IMR-90 (cell line): Measurements from ENCODE around the gene SRRD. TPM values are rescaled to one million over a fixed set of nuclear protein-coding genes. Genes with fewer than 3 reads are reported as not detected.

Experiments
- ATAC-seq: fragments of 200-7000 bp; cut with Tn5 transposase; 2 replicates; pipeline ENCODE4 v1.9.1; 2020; ENCODE audit warnings: low read depth, mild to moderate bottlenecking, moderate library complexity
- BruUV-seq: library from RNA; stranded (reverse); fragments of 400-500 nt; replicated peaks from 2 replicates; lab custom pipeline; 2021; lab: Mats Ljungman, UMichigan
- CTCF ChIA-PET: fragments of 300-600 bp; formaldehyde crosslinking; extraction: SDS; loops from one replicate; lab custom pipeline; 2021; ENCODE audit warnings: antibody characterized with exemption; lab: Yijun Ruan, JAX
- POLR2A ChIA-PET: fragments of 300-600 bp; sonication (Branson Sonifier 250); formaldehyde crosslinking; loops from one replicate; lab custom pipeline; 2022; ENCODE audit warnings: antibody characterized with exemption; ENCODE audit not compliant: unreplicated experiment; lab: Charles Lee
- DNase-seq: peaks from one replicate; pipeline ENCODE4 v3.0.0; 2013
- H2AFZ ChIP-seq: replicated peaks from 2 replicates; pipeline ENCODE3; 2013; ENCODE audit warnings: low read length, mild to moderate bottlenecking; ENCODE audit not compliant: poor library complexity
- H2AK5ac ChIP-seq: 2 replicates; pipeline ENCODE4 v1.6.1; 2013; ENCODE audit warnings: low read depth, low read length, inconsistent platforms
- H2AK9ac ChIP-seq: replicated peaks from 2 replicates; pipeline ENCODE3; 2013; ENCODE audit warnings: mild to moderate bottlenecking, low read depth, low read length, moderate library complexity; ENCODE audit not compliant: poor library complexity
- H2BK120ac ChIP-seq: 2 replicates; pipeline ENCODE4 v1.6.1; 2013; ENCODE audit warnings: low read depth, low read length, inconsistent platforms
- H2BK15ac ChIP-seq: 3 replicates; pipeline ENCODE4 v1.6.1; 2013; ENCODE audit warnings: low read depth, low read length, inconsistent platforms
- H2BK20ac ChIP-seq: 2 replicates; pipeline ENCODE4 v1.6.1; 2013; ENCODE audit warnings: low read depth, mild to moderate bottlenecking, inconsistent platforms, low read length, moderate library complexity
- H2BK5ac ChIP-seq: 2 replicates; pipeline ENCODE4 v1.6.1; 2013; ENCODE audit warnings: mild to moderate bottlenecking, low read depth, low read length, inconsistent platforms; ENCODE audit not compliant: poor library complexity, severe bottlenecking
- H3K14ac ChIP-seq: replicated peaks from 2 replicates; pipeline ENCODE4 v1.6.1; 2013; ENCODE audit warnings: low read depth, low read length, inconsistent platforms
- H3K18ac ChIP-seq: 2 replicates; pipeline ENCODE4 v1.6.1; 2013; ENCODE audit warnings: low read depth, low read length, control low read depth
- H3K23ac ChIP-seq: 2 replicates; pipeline ENCODE4 v1.6.1; 2013; ENCODE audit warnings: low read depth, low read length, inconsistent platforms
- H3K27ac ChIP-seq: 2 replicates; pipeline ENCODE4 v1.5.1; 2013; ENCODE audit warnings: mild to moderate bottlenecking, control low read depth, low read length; ENCODE audit not compliant: insufficient read depth
- H3K27me3 ChIP-seq: 2 replicates; pipeline ENCODE4 v1.6.1; 2013; ENCODE audit warnings: low read length; ENCODE audit not compliant: control insufficient read depth, insufficient read depth
- H3K36me3 ChIP-seq: 2 replicates; pipeline ENCODE4 v1.6.1; 2013; ENCODE audit warnings: low read length, mixed read lengths; ENCODE audit not compliant: control insufficient read depth, insufficient read depth
- H3K4ac ChIP-seq: 2 replicates; pipeline ENCODE4 v1.6.1; 2013; ENCODE audit warnings: low read depth, low read length, inconsistent platforms
- H3K4me1 ChIP-seq: 2 replicates; pipeline ENCODE4 v1.6.1; 2013; ENCODE audit warnings: low read length, mixed read lengths; ENCODE audit not compliant: control insufficient read depth, insufficient read depth
- H3K4me2 ChIP-seq: 2 replicates; pipeline ENCODE4 v1.6.1; 2013; ENCODE audit warnings: low read depth, mild to moderate bottlenecking, control low read depth, low read length, moderate library complexity
- H3K4me3 ChIP-seq: 2 replicates; pipeline ENCODE4 v1.5.1; 2013; ENCODE audit warnings: low read depth, mild to moderate bottlenecking, control low read depth, low read length, moderate library complexity; ENCODE audit not compliant: insufficient read depth
- H3K56ac ChIP-seq: 2 replicates; pipeline ENCODE4 v1.6.1; 2013; ENCODE audit warnings: low read length, inconsistent platforms; ENCODE audit not compliant: insufficient read depth; ENCODE audit errors: extremely low read depth
- H3K79me1 ChIP-seq, 2 experiments: 2 replicates each; pipeline ENCODE4 v1.6.1; 2013; ENCODE audit warnings: low read length in 2 of 2, inconsistent platforms in 1 of 2, low read depth in 1 of 2
- H3K9ac ChIP-seq: 2 replicates; pipeline ENCODE4 v1.6.1; 2013; ENCODE audit warnings: low read depth, low read length, control low read depth
- H3K9me1 ChIP-seq: 2 replicates; pipeline ENCODE4 v1.6.1; 2013; ENCODE audit warnings: low read length, inconsistent platforms; ENCODE audit not compliant: insufficient read depth
- H3K9me3 ChIP-seq: 2 replicates; pipeline ENCODE4 v1.6.1; 2013; ENCODE audit warnings: low read length; ENCODE audit not compliant: control insufficient read depth, insufficient read depth
- H4K20me1 ChIP-seq: 2 replicates; pipeline ENCODE4 v1.6.1; 2013; ENCODE audit warnings: low read length, inconsistent platforms; ENCODE audit not compliant: insufficient read depth
- H4K5ac ChIP-seq: 2 replicates; pipeline ENCODE4 v1.6.1; 2013; ENCODE audit warnings: mild to moderate bottlenecking, low read depth, low read length, control low read depth
- H4K8ac ChIP-seq, 2 experiments: 2 replicates each; pipeline ENCODE4 v1.6.1; 2013; ENCODE audit warnings: low read depth in 2 of 2, low read length in 2 of 2, control low read depth in 1 of 2, inconsistent platforms in 1 of 2
- H4K91ac ChIP-seq: 2 replicates; pipeline ENCODE4 v1.6.1; 2013; ENCODE audit warnings: low read depth, low read length, inconsistent platforms; ENCODE audit not compliant: insufficient read depth
- BHLHE40 ChIP-seq: fragments of 150-350 bp; IDR thresholded peaks from 2 replicates; pipeline ENCODE4 v1.6.1; 2016; ENCODE audit warnings: mild to moderate bottlenecking, low read depth, low read length
- CEBPB ChIP-seq: IDR thresholded peaks from 2 replicates; pipeline ENCODE4 v1.6.1; 2012; ENCODE audit warnings: low read depth, low read length, improper control_type of control experiment
- CHD1 ChIP-seq: IDR thresholded peaks from 2 replicates; pipeline ENCODE4 v1.6.1; 2012; ENCODE audit warnings: low read depth, low read length, improper control_type of control experiment
- CTCF ChIP-seq: conservative IDR thresholded peaks from 2 replicates; pipeline ENCODE4 v1.5.1; 2012; ENCODE audit warnings: mild to moderate bottlenecking, low read depth, low read length, improper control_type of control experiment
- FOS ChIP-seq: fragments of 150-350 bp; IDR thresholded peaks from 2 replicates; pipeline ENCODE4 v1.6.1; 2016; ENCODE audit warnings: low read depth, low read length
- MAFK ChIP-seq: IDR thresholded peaks from 2 replicates; pipeline ENCODE4 v1.6.1; 2012; ENCODE audit warnings: low read depth, low read length, improper control_type of control experiment
- MAZ ChIP-seq: IDR thresholded peaks from 2 replicates; pipeline ENCODE4 v1.6.1; 2012; ENCODE audit warnings: low read depth, mild to moderate bottlenecking, low read length, improper control_type of control experiment, moderate library complexity, borderline replicate concordance
- MXI1 ChIP-seq: IDR thresholded peaks from 2 replicates; pipeline ENCODE4 v1.6.1; 2012; ENCODE audit warnings: low read depth, mild to moderate bottlenecking, low read length, moderate library complexity, borderline replicate concordance
- NFE2L2 ChIP-seq: fragments of 150-350 bp; IDR thresholded peaks from 2 replicates; pipeline ENCODE4 v1.6.1; 2016; ENCODE audit warnings: low read depth, mild to moderate bottlenecking, low read length
- POLR2A ChIP-seq: IDR thresholded peaks from 2 replicates; pipeline ENCODE4 v1.6.1; 2012; ENCODE audit warnings: mild to moderate bottlenecking, low read depth, low read length
- RAD21 ChIP-seq: IDR thresholded peaks from 2 replicates; pipeline ENCODE4 v1.6.1; 2012; ENCODE audit warnings: low read length, improper control_type of control experiment
- RCOR1 ChIP-seq: IDR thresholded peaks from 2 replicates; pipeline ENCODE4 v1.6.1; 2012; ENCODE audit warnings: mild to moderate bottlenecking, low read length, improper control_type of control experiment; ENCODE audit not compliant: insufficient replicate concordance
- RFX5 ChIP-seq: IDR thresholded peaks from 2 replicates; pipeline ENCODE4 v1.8.0; 2012; ENCODE audit warnings: low read depth, mild to moderate bottlenecking, low read length, moderate library complexity
- SMC3 ChIP-seq: fragments of 150-350 bp; IDR thresholded peaks from 2 replicates; pipeline ENCODE4 v1.6.1; 2016; ENCODE audit warnings: low read depth, mild to moderate bottlenecking, antibody characterized with exemption, low read length, moderate library complexity
- USF2 ChIP-seq: fragments of 150-350 bp; IDR thresholded peaks from 2 replicates; pipeline ENCODE4 v1.6.1; 2017; ENCODE audit warnings: mild to moderate bottlenecking, antibody characterized with exemption, low read length, low read depth
- WGBS, 2 experiments: methylation state at CpG; one replicate each; pipeline versions ENCODE4 v1.1.5 to v1.1.7; 2013; ENCODE audit warnings: missing lambda C conversion rate in 2 of 2; ENCODE audit not compliant: insufficient read length in 1 of 2; ENCODE audit errors: extremely low coverage in 2 of 2; 5-methylcytosine and 5-hydroxymethylcytosine counted together
- dilution Hi-C: fragments of 300-500 bp; cut with HindIII; formaldehyde crosslinking; loops from one replicate; pipeline ENCODE4 v1.14.3; 2018; ENCODE audit warnings: low sequenced_read_pairs; ENCODE audit not compliant: unreplicated experiment
- in situ Hi-C: fragments of 300-500 bp; cut with MboI; formaldehyde crosslinking; loops from 3 replicates; pipeline ENCODE4 v1.14.3; 2019; ENCODE audit warnings: low sequenced_read_pairs, inconsistent platforms, mixed read lengths
- intact Hi-C: fragments of 100-400 bp; cut with micrococcal nuclease; formaldehyde crosslinking; loops from 2 replicates; pipeline ENCODE4 v1.10.0; 2022
- polyA plus RNA-seq, 3 experiments: library from polyadenylated mRNA; depleted of rRNA; stranded (reverse); fragments of >200 nt; gene quantifications; 2 replicates each; pipeline ENCODE4 v1.2.3, GENCODE V29; 2012; ENCODE audit warnings: low replicate concordance in 1 of 3
- total RNA-seq: library from RNA; depleted of rRNA; stranded (reverse); fragments of >200 nt; gene quantifications from 2 replicates; pipeline ENCODE4 v1.2.3, GENCODE V29; 2012
- TF ChIP-seq, protein P1 (sequence below): fragments of 150-350 bp; IDR thresholded peaks from 2 replicates; pipeline ENCODE4 v1.6.1; 2016; ENCODE audit warnings: low read depth, mild to moderate bottlenecking, low read length, moderate library complexity, borderline replicate concordance

SRRD gene
- total and polyA plus RNA-seq, 2 of the 4 experiments (the other 2 are of a cell fraction): 18.3 to 24.0 TPM

- dilution Hi-C loops: no loop called here
- Histone ChIP-seq H3K79me1 (peaks cover 16 to 66% of the 10 kb centered on the region in 2 experiments), H3K23ac (no peak overlapping the region), H2BK5ac (no peak overlapping the region), H3K9me1 (peaks cover 5% of the 10 kb centered on the region), H2BK15ac (no peak overlapping the region), H3K4ac (no peak overlapping the region), H3K27me3 (no peaks in the 10 kb centered on the region), H3K9me3 (no peaks in the 10 kb centered on the region), H3K14ac (no peak overlapping the region), H3K27ac (no peak overlapping the region), H3K4me1 (no peaks in the 10 kb centered on the region), H3K18ac (no peak overlapping the region), H4K20me1 (no peaks in the 10 kb centered on the region), H3K4me2 (no peak overlapping the region), H2AFZ (no peak overlapping the region), H2AK5ac (no peak overlapping the region), H4K91ac (no peak overlapping the region), H3K4me3 (no peak overlapping the region), H2BK20ac (no peak overlapping the region), H2AK9ac (no peak overlapping the region), H3K9ac (no peak overlapping the region), H2BK120ac (no peak overlapping the region), H3K56ac (no peak overlapping the region), H4K5ac (no peak overlapping the region), H4K8ac (no peak overlapping the region), H3K36me3 (peaks cover 22% of the 10 kb centered on the region)
- intact Hi-C loops: no loop called here
- no peak for TF ChIP-seq NFE2L2
- TF ChIP-seq FOS: no peak
- no peak for TF ChIP-seq BHLHE40
- no peak for TF ChIP-seq USF2
- TF ChIP-seq, protein P1, sequence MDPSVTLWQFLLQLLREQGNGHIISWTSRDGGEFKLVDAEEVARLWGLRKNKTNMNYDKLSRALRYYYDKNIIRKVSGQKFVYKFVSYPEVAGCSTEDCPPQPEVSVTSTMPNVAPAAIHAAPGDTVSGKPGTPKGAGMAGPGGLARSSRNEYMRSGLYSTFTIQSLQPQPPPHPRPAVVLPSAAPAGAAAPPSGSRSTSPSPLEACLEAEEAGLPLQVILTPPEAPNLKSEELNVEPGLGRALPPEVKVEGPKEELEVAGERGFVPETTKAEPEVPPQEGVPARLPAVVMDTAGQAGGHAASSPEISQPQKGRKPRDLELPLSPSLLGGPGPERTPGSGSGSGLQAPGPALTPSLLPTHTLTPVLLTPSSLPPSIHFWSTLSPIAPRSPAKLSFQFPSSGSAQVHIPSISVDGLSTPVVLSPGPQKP: no peak
- TF ChIP-seq SMC3: no peak
- no peak for TF ChIP-seq MAFK
- TF ChIP-seq CEBPB: no peak
- no peak for TF ChIP-seq POLR2A
- TF ChIP-seq MAZ: no peak
- TF ChIP-seq MXI1: no peak
- no peak for TF ChIP-seq CHD1
- no peak for TF ChIP-seq RAD21
- TF ChIP-seq RFX5: no peak
- TF ChIP-seq CTCF: no peak
- no peak for TF ChIP-seq RCOR1
- DNase-seq (no peak), ATAC-seq (no peak)
- POLR2A ChIA-PET: no interaction called here
- in situ Hi-C loops: no loop called here
- BruUV-seq: no TSS peak
- WGBS, 2 experiments: 93% methylated on average over 15 of the region's 47 CpGs; no CpG with 5 or more reads in 1 of the 2 experiments
- CTCF ChIA-PET: interaction anchor here (0.5 kb wide), 1 partner anchor 177 kb away, joined by 3 read pairs; no protein-coding TSS in a partner anchor
Observed at GRCh38 chr22:26541167-26541819, 57.6 kb downstream of the SRRD start.
